Prostate gland (tissue), 2 donors: ENCODE measurements around the gene OR5A2.
"Not testable (repeated sequence)": the region's sequence is repeated elsewhere in the genome, so short reads cannot be mapped to it uniquely, and the experiment has no call there.

Source experiments
- CTCF ChIP-seq, 4 experiments: fragments of 200-600 bp in 2 of 4; fragments of 450-650 bp in 2 of 4; sonication (generic) in 2 of 4; IDR thresholded peaks; 1 replicate in 3 of 4; 2 replicates in 1 of 4; pipeline ENCODE4 v1.5.1; 2016 to 2019; ENCODE audit warnings: antibody characterized with exemption in 4 of 4, mild to moderate bottlenecking in 2 of 4, moderate library complexity in 2 of 4
- POLR2A ChIP-seq: fragments of 450-650 bp; IDR thresholded peaks from one replicate; pipeline ENCODE4 v1.6.1; 2016; ENCODE audit warnings: antibody characterized with exemption, mild to moderate bottlenecking
- POLR2AphosphoS5 ChIP-seq: sonication (generic); formaldehyde crosslinking; IDR thresholded peaks from one replicate; pipeline ENCODE4 v1.6.1; 2017; ENCODE audit warnings: antibody characterized with exemption

GRCh38 chr11:59372324-59372723 is 53.9 kb downstream of the OR5A2 start:
- TF ChIP-seq CTCF (IDR thresholded peaks at IDR 0.05); POLR2AphosphoS5; POLR2A: not testable (repeated sequence)
